OCI-LY7 (cell line): Measurements from ENCODE around the gene TLR7. TPM values are rescaled to one million over a fixed set of nuclear protein-coding genes. Genes with fewer than 3 reads are reported as not detected.

Experiments used
- BruUV-seq: library from RNA; stranded (reverse); fragments of 400-500 nt; replicated peaks from 2 replicates; lab custom pipeline; 2021; lab: Mats Ljungman, UMichigan
- CTCF ChIA-PET: fragments of 300-600 bp; sonication (Branson Sonifier 250); formaldehyde crosslinking; loops from one replicate; lab custom pipeline; 2022; ENCODE audit warnings: antibody characterized with exemption; ENCODE audit not compliant: unreplicated experiment; lab: Charles Lee
- POLR2A ChIA-PET: fragments of 300-600 bp; sonication (Branson Sonifier 250); formaldehyde crosslinking; loops from one replicate; lab custom pipeline; 2022; ENCODE audit warnings: antibody characterized with exemption; lab: Charles Lee
- DNase-seq: peaks from one replicate; pipeline ENCODE4 v3.0.0-alpha.2; 2015; ENCODE audit warnings: low spot score
- H2AFZ ChIP-seq: fragments of 200-600 bp; sonication (generic), shearing (Covaris generic); 2 replicates; pipeline ENCODE4 v1.6.1; 2014; ENCODE audit warnings: mild to moderate bottlenecking, antibody characterized with exemption, low read length, moderate library complexity
- H3K27ac ChIP-seq: fragments of 200-600 bp; sonication (generic); 2 replicates; pipeline ENCODE4 v1.5.1; 2014; ENCODE audit warnings: mixed run types, low read depth, mild to moderate bottlenecking, moderate library complexity, low read length, inconsistent platforms; ENCODE audit not compliant: poor library complexity, severe bottlenecking
- H3K36me3 ChIP-seq: fragments of 200-600 bp; sonication (generic); 2 replicates; pipeline ENCODE4 v1.6.1; 2014; ENCODE audit warnings: mild to moderate bottlenecking, antibody characterized with exemption, low read length, moderate library complexity, mixed read lengths; ENCODE audit not compliant: insufficient read depth
- H3K4me1 ChIP-seq: fragments of 200-600 bp; sonication (generic); 2 replicates; pipeline ENCODE4 v1.5.1; 2014; ENCODE audit warnings: mild to moderate bottlenecking, low read length; ENCODE audit not compliant: insufficient read depth, poor library complexity, severe bottlenecking
- H3K4me2 ChIP-seq: fragments of 200-600 bp; sonication (generic); 2 replicates; pipeline ENCODE4 v1.6.1; 2014; ENCODE audit warnings: mild to moderate bottlenecking, low read length
- H3K4me3 ChIP-seq: fragments of 200-600 bp; sonication (generic); 2 replicates; pipeline ENCODE4 v1.5.1; 2014; ENCODE audit warnings: mild to moderate bottlenecking, low read depth, low read length; ENCODE audit not compliant: poor library complexity, severe bottlenecking
- H3K79me2 ChIP-seq: fragments of 200-600 bp; sonication (generic); 2 replicates; pipeline ENCODE4 v1.6.1; 2016; ENCODE audit warnings: low read depth, mild to moderate bottlenecking, low read length, moderate library complexity, mixed read lengths; ENCODE audit not compliant: insufficient read depth
- H3K9me2 ChIP-seq: fragments of 200-600 bp; sonication (generic); 2 replicates; pipeline ENCODE4 v1.6.1; 2016; ENCODE audit warnings: mild to moderate bottlenecking, low read length, mixed read lengths; ENCODE audit not compliant: insufficient read depth
- H3K9me3 ChIP-seq: fragments of 200-600 bp; sonication (generic); 2 replicates; pipeline ENCODE4 v1.6.1; 2014; ENCODE audit warnings: mild to moderate bottlenecking, mixed run types, low read length, mixed read lengths
- H4K20me1 ChIP-seq: fragments of 200-600 bp; sonication (generic); 2 replicates; pipeline ENCODE4 v1.6.1; 2014; ENCODE audit warnings: mild to moderate bottlenecking, antibody characterized with exemption, low read length, moderate library complexity, mixed read lengths; ENCODE audit not compliant: insufficient read depth
- EZH2phosphoT487 ChIP-seq: fragments of 200-600 bp; sonication (generic); IDR thresholded peaks from 2 replicates; pipeline ENCODE4 v1.6.1; 2018; ENCODE audit warnings: low read depth, borderline replicate concordance, mild to moderate bottlenecking, mixed run types, antibody characterized with exemption, low read length, moderate library complexity, mixed read lengths
- intact Hi-C: fragments of 100-400 bp; cut with micrococcal nuclease; formaldehyde crosslinking; loops from one replicate; pipeline ENCODE4 v1.10.0; 2022; ENCODE audit not compliant: unreplicated experiment
- total RNA-seq, 2 experiments: library from RNA; depleted of rRNA in 1 of 2; stranded (reverse); fragments of >200 nt in 1 of 2; shearing (Covaris generic) in 1 of 2; gene quantifications; 2 replicates each; pipeline ENCODE4 v1.2.3, GENCODE V29; 2014 to 2022
- TF ChIP-seq, protein P1 (sequence below): fragments of 200-600 bp; sonication (generic); conservative IDR thresholded peaks from 2 replicates; pipeline ENCODE4 v1.5.1; 2014; ENCODE audit warnings: mild to moderate bottlenecking, antibody characterized with exemption, low read length, moderate library complexity, mixed read lengths

Gene TLR7
- total RNA-seq, 2 experiments from 2014 or later: 9.9 to 11.4 TPM

DNA sequence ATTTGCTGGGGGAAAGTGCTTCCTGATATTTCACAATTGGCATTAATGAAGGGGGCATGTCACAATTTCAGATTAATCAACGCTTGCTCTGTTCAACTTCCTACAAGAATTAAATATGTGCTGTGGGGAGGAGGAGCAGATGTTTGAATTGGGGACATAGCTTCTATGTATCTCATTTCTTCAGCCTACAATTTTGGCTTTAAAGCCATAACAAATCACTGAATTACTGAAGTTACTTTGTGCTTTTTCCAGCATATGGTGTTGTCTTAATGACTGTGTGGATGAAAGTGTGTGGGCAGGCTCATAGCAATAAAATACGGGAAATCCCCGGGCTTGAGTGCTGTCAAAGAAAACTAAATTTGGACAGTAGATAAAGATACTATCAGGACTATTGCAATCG is 813 bp downstream of the TLR7 start:
- H3K9me2 ChIP-seq: no peaks in the 10 kb centered on the region
- POLR2A ChIA-PET: interaction anchor here (0.9 to 2.7 kb wide), 5 partner anchors 8 to 90 kb away, joined by 3 to 12 read pairs (median 4); partner anchors contain the start of gene PRPS2
- peak overlapping the region; percentile 67 for H3K4me3 ChIP-seq
- H3K36me3 ChIP-seq: peaks cover 22% of the 10 kb centered on the region
- no peak overlapping the region for H2AFZ ChIP-seq
- intact Hi-C loops: loop anchor here (1.0 to 10.0 kb wide), 3 partner anchors 25 to 217 kb away; no protein-coding TSS in a partner anchor
- BruUV-seq: no TSS peak
- CTCF ChIA-PET: interaction anchor here (1.1 kb wide), 1 partner anchor 23 kb away, joined by 3 read pairs; no protein-coding TSS in a partner anchor
- H3K79me2 ChIP-seq: peaks cover 44% of the 10 kb centered on the region; the same call in 1 of the 2 replicates
- no peak for DNase-seq
- H3K4me2 ChIP-seq: peak overlapping the region; percentile 67
- TF ChIP-seq EZH2phosphoT487: no peak
- TF ChIP-seq, protein P1, sequence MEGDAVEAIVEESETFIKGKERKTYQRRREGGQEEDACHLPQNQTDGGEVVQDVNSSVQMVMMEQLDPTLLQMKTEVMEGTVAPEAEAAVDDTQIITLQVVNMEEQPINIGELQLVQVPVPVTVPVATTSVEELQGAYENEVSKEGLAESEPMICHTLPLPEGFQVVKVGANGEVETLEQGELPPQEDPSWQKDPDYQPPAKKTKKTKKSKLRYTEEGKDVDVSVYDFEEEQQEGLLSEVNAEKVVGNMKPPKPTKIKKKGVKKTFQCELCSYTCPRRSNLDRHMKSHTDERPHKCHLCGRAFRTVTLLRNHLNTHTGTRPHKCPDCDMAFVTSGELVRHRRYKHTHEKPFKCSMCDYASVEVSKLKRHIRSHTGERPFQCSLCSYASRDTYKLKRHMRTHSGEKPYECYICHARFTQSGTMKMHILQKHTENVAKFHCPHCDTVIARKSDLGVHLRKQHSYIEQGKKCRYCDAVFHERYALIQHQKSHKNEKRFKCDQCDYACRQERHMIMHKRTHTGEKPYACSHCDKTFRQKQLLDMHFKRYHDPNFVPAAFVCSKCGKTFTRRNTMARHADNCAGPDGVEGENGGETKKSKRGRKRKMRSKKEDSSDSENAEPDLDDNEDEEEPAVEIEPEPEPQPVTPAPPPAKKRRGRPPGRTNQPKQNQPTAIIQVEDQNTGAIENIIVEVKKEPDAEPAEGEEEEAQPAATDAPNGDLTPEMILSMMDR: no peak
- H3K9me3 ChIP-seq: no peaks in the 10 kb centered on the region; the same call in 1 of the 2 replicates
- H4K20me1 ChIP-seq: no peaks in the 10 kb centered on the region
- H3K4me1 ChIP-seq: peaks cover 70% of the 10 kb centered on the region
- H3K27ac ChIP-seq: peak overlapping the region; percentile 90

DNA sequence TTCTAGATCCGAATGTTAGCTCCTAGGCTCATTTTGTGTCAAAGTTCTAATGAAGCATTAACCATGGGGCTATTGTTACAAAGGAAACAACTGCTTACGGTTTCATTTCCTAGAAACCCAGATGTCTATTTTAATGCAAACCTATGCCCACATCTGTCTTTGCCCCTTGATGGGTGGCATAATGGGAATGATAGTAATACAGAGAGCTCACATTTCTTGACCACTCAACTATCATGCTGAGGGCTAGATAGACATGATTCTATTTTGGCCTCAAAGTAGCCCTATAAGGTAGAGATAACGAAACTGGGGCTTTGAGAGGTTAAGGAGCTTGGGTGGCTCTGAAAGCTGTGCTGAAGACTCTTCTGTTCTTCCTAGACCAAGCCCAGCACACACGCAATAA is 1.9 kb downstream of the TLR7 start:
- peaks cover 77% of the 10 kb centered on the region for H3K4me1 ChIP-seq
- H3K27ac ChIP-seq: peak overlapping the region; percentile 90
- H2AFZ ChIP-seq: no peak overlapping the region
- H3K79me2 ChIP-seq: peaks cover 44% of the 10 kb centered on the region; the same call in 1 of the 2 replicates
- TF ChIP-seq, protein P1: no peak
- no peak for TF ChIP-seq EZH2phosphoT487
- ChIA-PET POLR2A (interaction anchor here (0.6 to 2.7 kb wide), 3 partner anchors 15 to 29 kb away, joined by 3 to 12 read pairs (median 3); no protein-coding TSS in a partner anchor), CTCF (no interaction called here)
- no peaks in the 10 kb centered on the region for H4K20me1 ChIP-seq
- H3K9me2 ChIP-seq: no peaks in the 10 kb centered on the region
- no peaks in the 10 kb centered on the region; the same call in 1 of the 2 replicates for H3K9me3 ChIP-seq
- intact Hi-C loops: loop anchor here (1.0 to 10.0 kb wide), 3 partner anchors 24 to 216 kb away; no protein-coding TSS in a partner anchor
- peak overlapping the region; percentile 67 for H3K4me3 ChIP-seq
- H3K36me3 ChIP-seq: peaks cover 28% of the 10 kb centered on the region
- peak overlapping the region; percentile 67 for H3K4me2 ChIP-seq
- no TSS peak for BruUV-seq
- peak; percentile 38 for DNase-seq

DNA sequence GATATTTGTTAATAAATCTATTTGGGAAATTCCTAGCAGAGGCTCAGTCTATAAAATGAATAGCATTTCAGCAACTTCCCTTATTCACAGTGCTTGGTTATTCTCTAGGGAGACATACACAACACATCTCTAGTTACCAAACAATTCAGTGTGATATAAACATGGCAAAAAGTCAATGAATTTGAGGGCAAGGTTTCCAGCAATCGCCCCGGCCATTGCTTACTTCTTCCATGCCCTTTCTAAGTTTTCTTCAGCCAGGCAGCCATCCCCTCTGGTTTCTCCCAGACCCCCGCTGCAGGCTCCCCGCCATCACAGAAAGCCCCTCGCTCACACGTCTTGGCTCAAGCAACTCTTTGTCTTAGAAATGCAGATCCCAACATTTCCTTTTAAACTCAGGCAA is 4.4 kb downstream of the TLR7 start:
- BruUV-seq: no TSS peak
- intact Hi-C loops: no loop called here
- H3K4me1 ChIP-seq: peaks cover 74% of the 10 kb centered on the region
- peaks cover 28% of the 10 kb centered on the region for H3K36me3 ChIP-seq
- peaks cover 47% of the 10 kb centered on the region; the same call in 1 of the 2 replicates for H3K79me2 ChIP-seq
- POLR2A ChIA-PET: no interaction called here
- H3K4me3 ChIP-seq: no peak overlapping the region
- DNase-seq: no peak
- peak overlapping the region; percentile 48 for H3K4me2 ChIP-seq
- no peaks in the 10 kb centered on the region for H3K9me3 ChIP-seq
- no peaks in the 10 kb centered on the region for H4K20me1 ChIP-seq
- no peak overlapping the region for H2AFZ ChIP-seq
- no peak for TF ChIP-seq EZH2phosphoT487
- TF ChIP-seq, protein P1: no peak
- no peaks in the 10 kb centered on the region for H3K9me2 ChIP-seq
- CTCF ChIA-PET: no interaction called here
- H3K27ac ChIP-seq: no peak overlapping the region
